ENCODE measurements around the gene GPR75. TPM values are rescaled to one million over a fixed set of nuclear protein-coding genes. Genes with fewer than 3 reads are reported as not detected.
"Not testable (repeated sequence)": the region's sequence is repeated elsewhere in the genome, so short reads cannot be mapped to it uniquely, and the experiment has no call there.

GPR75 gene
- total and polyA plus RNA-seq, 2 of the 13 experiments (the other 11 are each of a cell fraction or from before 2014, with no cell fraction given): 3.3 to 4.1 TPM

DNA sequence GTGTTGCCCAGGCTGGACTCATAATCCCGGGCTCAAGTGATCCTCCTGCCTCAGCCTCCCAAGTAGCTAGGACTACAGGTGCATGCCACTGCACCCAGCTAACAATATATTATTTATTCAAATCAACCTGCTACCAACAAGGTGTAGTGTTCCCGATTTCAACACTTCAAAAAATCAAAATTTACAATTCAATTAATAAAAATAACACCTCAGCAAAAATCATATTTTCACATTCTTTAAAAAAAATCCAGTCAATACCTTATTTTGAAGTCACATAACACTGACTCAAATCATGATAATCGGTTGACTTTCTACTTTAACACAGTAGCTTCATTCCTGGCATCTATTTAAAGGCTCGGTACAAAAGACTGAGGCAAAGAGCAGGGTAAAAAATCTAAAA is 7.2 kb downstream of the GPR75 start:
- in situ Hi-C loops (cut with HindIII; ENCODE audit: extremely low pct_ligation_motif_present, low pct_unique_long_range_greater_than_20kb): no loop called here
- Histone ChIP-seq H3K9ac (ENCODE audit: insufficient read depth, low read depth, low read length) (no peak overlapping the region), H3K27me3 (ENCODE audit: control insufficient read depth in 1 of 2, insufficient read depth in 2 of 2, low read length in 2 of 2) (no peaks in the 10 kb centered on the region), H3K4me3 (replicated peaks in 1 of 3; ENCODE audit: insufficient read depth in 1 of 3, low read depth in 2 of 3, low read length in 3 of 3) (no peak overlapping the region), H4K20me1 (ENCODE audit: insufficient read depth, low read length) (no peaks in the 10 kb centered on the region), H3K9me3 (ENCODE audit: low read length) (no peaks in the 10 kb centered on the region), H2AFZ (ENCODE audit: low read length) (no peak overlapping the region), H3K79me2 (ENCODE audit: insufficient read depth, low read length) (no peaks in the 10 kb centered on the region), H3K27ac (ENCODE audit: extremely low read length, insufficient read depth, low read length) (no peak overlapping the region), H3K4me1 (ENCODE audit: insufficient read depth, low read length) (peaks cover 36% of the 10 kb centered on the region), H3K4me2 (ENCODE audit: low read depth, low read length) (no peak overlapping the region), H3K36me3 (replicated peaks in 1 of 2; ENCODE audit: control insufficient read depth in 1 of 2, insufficient read depth in 2 of 2, low read length in 2 of 2) (peaks cover 3 to 17% of the 10 kb centered on the region in 2 experiments; a peak in 3 of 5 replicates)
- no peak for DNase-seq (ENCODE audit: low spot score)
- POLR2A ChIA-PET: no interaction called here
- TF ChIP-seq MAFK (conservative IDR thresholded peaks at IDR 0.05 in 1 of 2, IDR thresholded peaks at IDR 0.05 in 1 of 2; ENCODE audit: low read length in 2 of 2) (peak; percentile 81 to 92), ZNF678 (CRISPR knock-in tag; IDR thresholded peaks at IDR 0.05) (no peak), MAFF (IDR thresholded peaks at IDR 0.05; ENCODE audit: low read depth, low read length) (peak; percentile 85), ZSCAN22 (CRISPR knock-in tag; IDR thresholded peaks at IDR 0.05) (no peak)
- CTCF ChIA-PET (ENCODE audit: low intra/inter-chr PET ratio, low total read pairs): no interaction called here
- BruUV-seq (replicated peaks): no TSS peak
- no peak for ATAC-seq
- intact Hi-C loops (cut with micrococcal nuclease; ENCODE audit: unreplicated experiment): no loop called here
- 99% methylated on average over 4 of the region's 4 CpGs for WGBS (ENCODE audit: low lambda C conversion rate)
- FAIRE-seq: no peak

GRCh38 chr2:53851052-53851757 is 8.6 kb downstream of the GPR75 start:
- H4K20me1 ChIP-seq (ENCODE audit: insufficient read depth, low read length); POLR2A ChIA-PET; H3K4me3 ChIP-seq (replicated peaks in 1 of 3; ENCODE audit: insufficient read depth in 1 of 3, low read depth in 2 of 3, low read length in 3 of 3); H3K27me3 ChIP-seq (ENCODE audit: control insufficient read depth in 1 of 2, insufficient read depth in 2 of 2, low read length in 2 of 2); BruUV-seq (replicated peaks); H2AFZ ChIP-seq (ENCODE audit: low read length); H3K9me3 ChIP-seq (ENCODE audit: low read length); CTCF ChIA-PET (ENCODE audit: low intra/inter-chr PET ratio, low total read pairs); H3K79me2 ChIP-seq (ENCODE audit: insufficient read depth, low read length); H3K9ac ChIP-seq (ENCODE audit: insufficient read depth, low read depth, low read length); in situ Hi-C loops (cut with HindIII; ENCODE audit: extremely low pct_ligation_motif_present, low pct_unique_long_range_greater_than_20kb): not testable (repeated sequence)
- FAIRE-seq (peak; percentile 76), ATAC-seq (peak; percentile 93), DNase-seq (ENCODE audit: low spot score) (peak; percentile 84)
- intact Hi-C loops (cut with micrococcal nuclease; ENCODE audit: unreplicated experiment): loop anchor here (1.0 kb wide), 1 partner anchor 24 kb away; no protein-coding TSS in a partner anchor
- Histone ChIP-seq H3K27ac (ENCODE audit: extremely low read length, insufficient read depth, low read length) (peak overlapping the region; percentile 41), H3K36me3 (replicated peaks in 1 of 2; ENCODE audit: control insufficient read depth in 1 of 2, insufficient read depth in 2 of 2, low read length in 2 of 2) (peaks cover 3 to 17% of the 10 kb centered on the region in 2 experiments; a peak in 3 of 5 replicates), H3K4me1 (ENCODE audit: insufficient read depth, low read length) (peaks cover 38% of the 10 kb centered on the region), H3K4me2 (ENCODE audit: low read depth, low read length) (peak overlapping the region; percentile 30)
- 54% methylated on average over 9 of the region's 9 CpGs for WGBS (ENCODE audit: low lambda C conversion rate)
- TF ChIP-seq ZNF749 (CRISPR knock-in tag; IDR thresholded peaks at IDR 0.05; ENCODE audit: borderline replicate concordance) (peak; percentile 55; the same call in 1 of the 2 replicates), ZNF598 (CRISPR knock-in tag; IDR thresholded peaks at IDR 0.05; ENCODE audit: borderline replicate concordance) (0 out of 2 replicates have a peak, but pooled peaks have one; percentile 51), NR2F6 (IDR thresholded peaks at IDR 0.05) (peak; percentile 54), NR2F6 (CRISPR knock-in tag; IDR thresholded peaks at IDR 0.05) (peak; percentile 43), MEF2D (CRISPR knock-in tag; IDR thresholded peaks at IDR 0.05) (peak; percentile 73; the same call in 1 of the 2 replicates), CBX5 (CRISPR knock-in tag; IDR thresholded peaks at IDR 0.05; ENCODE audit: borderline replicate concordance) (0 out of 2 replicates have a peak, but pooled peaks have one; percentile 48), ZNF205 (CRISPR knock-in tag; IDR thresholded peaks at IDR 0.05) (peak; percentile 67; the same call in 1 of the 2 replicates), ZNF781 (CRISPR knock-in tag; IDR thresholded peaks at IDR 0.05; ENCODE audit: borderline replicate concordance, not compliant biosample characterization) (peak; percentile 32), HMG20A (CRISPR knock-in tag; IDR thresholded peaks at IDR 0.05; ENCODE audit: borderline replicate concordance) (peak; percentile 84), ZGPAT (CRISPR knock-in tag; IDR thresholded peaks at IDR 0.05) (peak; percentile 74; the same call in 1 of the 2 replicates), MIXL1 (CRISPR knock-in tag; IDR thresholded peaks at IDR 0.05) (peak; percentile 79; the same call in 1 of the 2 replicates), SOX5 (CRISPR knock-in tag; IDR thresholded peaks at IDR 0.05; ENCODE audit: borderline replicate concordance) (peak; percentile 78), SMAD3 (CRISPR knock-in tag; IDR thresholded peaks at IDR 0.05) (peak; percentile 98), ZKSCAN8 (CRISPR knock-in tag; IDR thresholded peaks at IDR 0.05; ENCODE audit: borderline replicate concordance) (0 out of 2 replicates have a peak, but pooled peaks have one; percentile 22), HDAC2 (CRISPR knock-in tag; IDR thresholded peaks at IDR 0.05) (peak; percentile 88)
